B cell (primary cell): ENCODE results near the gene ZNF648.

Experiments
- CTCF ChIP-seq: fragments of 200-600 bp; IDR thresholded peaks from one replicate; pipeline ENCODE4 v1.8.0; 2022; ENCODE audit warnings: antibody characterized with exemption, mild to moderate bottlenecking
- EZH2 ChIP-seq: IDR thresholded peaks from 2 replicates; pipeline ENCODE4 v1.6.1; 2012; ENCODE audit warnings: borderline replicate concordance, low read depth, mild to moderate bottlenecking, moderate library complexity, low read length; ENCODE audit not compliant: insufficient read depth, poor library complexity, severe bottlenecking

DNA sequence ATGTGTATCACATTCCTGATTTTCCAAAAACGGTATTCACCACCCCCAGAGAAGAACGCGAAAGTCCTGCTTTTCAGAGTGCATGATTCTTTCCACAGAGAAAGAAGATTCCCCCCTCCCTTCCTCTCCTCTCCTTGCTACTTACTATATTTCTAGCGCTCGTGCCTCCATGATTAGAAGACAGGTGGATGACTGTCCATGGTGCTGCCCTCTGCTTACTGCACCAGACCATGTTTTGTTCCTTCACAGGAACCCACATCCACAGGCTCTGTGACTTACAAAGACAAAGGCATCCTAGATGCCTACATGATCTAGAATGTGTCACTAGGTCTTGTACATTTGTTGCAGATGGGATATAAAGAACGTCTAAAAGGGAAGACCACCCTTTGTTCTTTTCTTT, 49.1 kb upstream of the ZNF648 start:
- no peak for TF ChIP-seq EZH2
- no peak for TF ChIP-seq CTCF
